Measurements from ENCODE around the gene UBE4B.

The UBE4B gene

GRCh38 chr1:10108948-10109708, 76.4 kb downstream of the UBE4B start:
- H3K27ac ChIP-seq (ENCODE audit: low read length) = no peak overlapping the region
- DNase-seq (no peak), ATAC-seq (ENCODE audit: insufficient read depth, low read depth) (no peak)
- no peaks in the 10 kb centered on the region for H3K27me3 ChIP-seq (ENCODE audit: insufficient read depth, low read length, poor library complexity)
- H3K79me2 ChIP-seq (ENCODE audit: insufficient read depth, low read length) = no peaks in the 10 kb centered on the region
- H3K9ac ChIP-seq (ENCODE audit: low read depth, low read length) = no peak overlapping the region
- H3K4me3 ChIP-seq (ENCODE audit: low read depth in 1 of 2, low read length in 2 of 2) = no peak overlapping the region
- H3K9me3 ChIP-seq (ENCODE audit: insufficient read depth, low read length, severe bottlenecking) = no peaks in the 10 kb centered on the region
- no peaks in the 10 kb centered on the region for H4K20me1 ChIP-seq (ENCODE audit: insufficient read depth, low read length)
- no peaks in the 10 kb centered on the region for H3K4me1 ChIP-seq (ENCODE audit: insufficient read depth, low read length)
- H3K36me3 ChIP-seq (ENCODE audit: insufficient read depth, low read length) = peaks cover 55% of the 10 kb centered on the region
- H3K4me2 ChIP-seq (ENCODE audit: insufficient read depth, low read length) = no peak overlapping the region
- H2AFZ ChIP-seq (ENCODE audit: low read depth, low read length) = no peak overlapping the region
- TF ChIP-seq CTCF (IDR thresholded peaks at IDR 0.05; ENCODE audit: borderline replicate concordance, extremely low read depth, low read length, poor library complexity, severe bottlenecking) (no peak), EZH2 (IDR thresholded peaks at IDR 0.05; ENCODE audit: borderline replicate concordance, low read depth, low read length, severe bottlenecking) (no peak)

GRCh38 chr1:10113501-10113900, 80.7 kb downstream of the UBE4B start:
- Histone ChIP-seq H3K36me3 (ENCODE audit: insufficient read depth, low read length) (peaks cover 44% of the 10 kb centered on the region; the same call in 1 of the 2 replicates), H4K20me1 (ENCODE audit: insufficient read depth, low read length) (no peaks in the 10 kb centered on the region), H3K27me3 (ENCODE audit: insufficient read depth, low read length, poor library complexity) (no peaks in the 10 kb centered on the region), H3K4me3 (ENCODE audit: low read depth in 1 of 2, low read length in 2 of 2) (no peak overlapping the region), H3K9ac (ENCODE audit: low read depth, low read length) (no peak overlapping the region), H3K79me2 (ENCODE audit: insufficient read depth, low read length) (no peaks in the 10 kb centered on the region), H3K9me3 (ENCODE audit: insufficient read depth, low read length, severe bottlenecking) (no peaks in the 10 kb centered on the region), H3K27ac (ENCODE audit: low read length) (no peak overlapping the region), H3K4me2 (ENCODE audit: insufficient read depth, low read length) (no peak overlapping the region), H3K4me1 (ENCODE audit: insufficient read depth, low read length) (no peaks in the 10 kb centered on the region), H2AFZ (ENCODE audit: low read depth, low read length) (no peak overlapping the region)
- TF ChIP-seq EZH2 (IDR thresholded peaks at IDR 0.05; ENCODE audit: borderline replicate concordance, low read depth, low read length, severe bottlenecking) = no peak
- no peak for TF ChIP-seq CTCF (IDR thresholded peaks at IDR 0.05; ENCODE audit: borderline replicate concordance, extremely low read depth, low read length, poor library complexity, severe bottlenecking)
- no peak for ATAC-seq (ENCODE audit: insufficient read depth, low read depth)
- DNase-seq = no peak

- ATAC-seq (ENCODE audit: insufficient read depth, low read depth) (no peak), DNase-seq (no peak)
- Histone ChIP-seq H3K9ac (ENCODE audit: low read depth, low read length) (no peak overlapping the region), H3K27me3 (ENCODE audit: insufficient read depth, low read length, poor library complexity) (no peaks in the 10 kb centered on the region), H3K4me1 (ENCODE audit: insufficient read depth, low read length) (no peaks in the 10 kb centered on the region), H3K4me3 (ENCODE audit: low read depth in 1 of 2, low read length in 2 of 2) (no peak overlapping the region), H4K20me1 (ENCODE audit: insufficient read depth, low read length) (no peaks in the 10 kb centered on the region; the same call in 1 of the 2 replicates), H3K36me3 (ENCODE audit: insufficient read depth, low read length) (peaks cover 44% of the 10 kb centered on the region), H3K9me3 (ENCODE audit: insufficient read depth, low read length, severe bottlenecking) (no peaks in the 10 kb centered on the region), H2AFZ (ENCODE audit: low read depth, low read length) (no peak overlapping the region), H3K4me2 (ENCODE audit: insufficient read depth, low read length) (no peak overlapping the region), H3K27ac (ENCODE audit: low read length) (no peak overlapping the region), H3K79me2 (ENCODE audit: insufficient read depth, low read length) (no peaks in the 10 kb centered on the region)
- no peak for TF ChIP-seq EZH2 (IDR thresholded peaks at IDR 0.05; ENCODE audit: borderline replicate concordance, low read depth, low read length, severe bottlenecking)
- no peak for TF ChIP-seq CTCF (IDR thresholded peaks at IDR 0.05; ENCODE audit: borderline replicate concordance, extremely low read depth, low read length, poor library complexity, severe bottlenecking)
These were observed 82.0 kb downstream of the UBE4B start for GRCh38 chr1:10114746-10115145.

All from DND-41 (cell line).